GM21529 (cell line): ENCODE measurements around the gene PARL.

Source experiments
- ATAC-seq: cut with Tn5 transposase; IDR thresholded peaks from one replicate; pipeline ENCODE4 v1.9.1; 2021; ENCODE audit not compliant: unreplicated experiment

Gene PARL

DNA sequence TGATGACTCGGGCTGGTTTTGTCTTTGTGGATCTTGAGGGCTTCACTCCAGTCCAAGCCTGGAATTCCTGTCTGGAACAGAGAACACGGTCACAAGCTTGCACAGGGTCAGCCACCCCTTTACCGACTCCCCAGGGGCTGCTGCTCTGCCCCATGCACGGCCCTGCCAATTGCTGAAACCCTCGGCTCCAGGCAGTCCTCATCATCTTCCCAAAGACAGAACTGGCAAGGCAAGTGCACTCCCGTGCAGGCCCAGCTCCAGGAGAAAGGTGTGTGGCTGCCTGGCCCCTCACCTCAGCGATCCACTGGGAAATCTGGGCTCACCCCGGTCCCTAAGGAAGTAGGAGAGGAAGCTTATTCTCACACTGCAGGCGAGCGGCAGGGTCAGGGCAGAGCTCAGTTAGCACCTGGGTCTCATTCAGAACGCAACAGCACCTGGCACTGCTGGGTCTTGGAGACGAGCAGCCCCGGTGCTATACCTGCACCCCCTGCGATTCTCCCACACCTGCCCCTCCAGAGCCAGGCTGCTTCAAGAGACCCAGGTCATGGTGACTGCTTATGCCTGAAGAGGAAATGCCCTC lies 66.5 kb downstream of the PARL start:
- no peak for ATAC-seq

DNA sequence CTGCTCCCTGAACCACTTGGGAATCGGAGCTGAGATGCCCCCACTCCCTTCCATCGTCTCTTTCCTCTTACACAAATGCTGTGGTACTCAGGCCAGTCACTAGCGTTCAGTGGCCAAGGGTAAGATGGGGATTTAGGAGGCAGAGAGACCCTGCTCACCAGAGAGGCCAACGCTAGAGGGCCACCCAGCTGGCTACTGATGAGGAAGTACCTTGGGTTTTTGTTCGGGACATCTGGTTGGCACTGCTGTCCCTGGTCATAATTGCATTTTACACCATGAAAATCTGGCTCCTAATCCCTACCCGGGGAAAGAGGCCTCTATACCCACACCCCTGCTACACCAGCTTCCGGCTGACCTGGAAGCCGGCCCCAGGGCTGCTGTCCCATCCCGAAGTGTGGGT lies 67.0 kb downstream of the PARL start:
- no peak for ATAC-seq

DNA sequence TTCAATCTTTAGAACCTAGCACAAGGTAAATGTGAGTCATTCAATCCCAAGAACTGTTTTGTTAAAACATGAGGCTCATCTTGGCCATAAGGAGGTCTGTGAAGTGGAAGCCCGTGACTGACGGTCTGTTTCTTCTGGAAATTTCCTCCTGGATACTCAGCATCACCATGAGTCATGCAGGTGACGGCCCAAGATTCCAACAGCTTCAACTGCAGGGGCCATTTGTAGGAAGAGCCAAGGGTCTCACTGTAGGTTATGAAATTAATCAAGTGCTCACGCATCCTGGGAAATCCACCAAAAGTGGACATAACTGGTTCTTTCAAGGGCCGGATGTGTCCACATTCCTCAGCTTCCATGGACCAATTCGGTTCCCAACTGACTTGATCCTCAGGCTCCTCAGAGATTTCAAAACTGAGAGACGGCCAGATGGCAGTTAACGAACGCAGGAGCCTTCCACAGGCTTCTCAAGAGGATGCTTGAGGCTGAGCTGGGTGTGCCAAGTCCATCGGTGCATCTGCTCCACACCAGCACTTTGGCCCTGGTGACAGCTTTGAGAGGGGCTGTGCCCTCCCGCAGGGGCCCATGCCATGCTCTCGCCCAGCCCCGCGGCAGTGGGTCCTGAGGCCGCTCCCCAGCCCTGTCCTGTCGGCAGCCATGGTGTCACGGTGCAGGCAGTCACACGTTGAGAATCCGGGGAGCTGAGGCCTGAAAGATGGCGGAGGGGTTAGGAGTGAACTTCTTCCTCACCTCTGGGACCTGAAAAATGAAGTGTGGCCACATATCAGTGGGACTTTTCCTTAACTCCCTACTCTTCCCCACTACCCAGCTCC lies 67.8 kb downstream of the PARL start:
- no peak for ATAC-seq

DNA sequence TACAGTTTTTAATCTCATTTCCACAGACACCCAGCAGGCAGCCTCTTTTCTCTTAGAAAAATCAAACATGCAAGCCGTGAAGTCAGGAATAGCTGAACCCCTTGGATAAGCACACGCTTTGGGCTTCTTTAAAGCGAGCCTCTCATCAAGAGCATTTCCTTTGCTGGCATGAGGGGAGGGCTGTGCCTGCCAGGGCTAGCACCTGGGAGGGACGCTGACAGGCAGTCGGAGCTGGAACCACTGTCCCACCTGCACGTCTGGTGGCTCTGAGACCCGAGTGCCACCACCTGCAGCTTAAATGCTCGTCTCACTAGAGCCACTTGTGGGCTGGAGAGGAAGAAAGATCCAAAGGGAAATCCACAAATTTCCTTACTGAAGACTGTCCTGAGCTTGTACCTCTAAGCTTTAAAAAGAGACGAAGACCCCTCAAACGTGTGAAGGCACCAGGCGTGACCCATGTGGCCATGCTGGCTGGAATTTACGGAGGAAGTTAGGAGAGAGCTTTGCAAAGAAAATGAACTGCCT lies 68.7 kb downstream of the PARL start:
- no peak for ATAC-seq

DNA sequence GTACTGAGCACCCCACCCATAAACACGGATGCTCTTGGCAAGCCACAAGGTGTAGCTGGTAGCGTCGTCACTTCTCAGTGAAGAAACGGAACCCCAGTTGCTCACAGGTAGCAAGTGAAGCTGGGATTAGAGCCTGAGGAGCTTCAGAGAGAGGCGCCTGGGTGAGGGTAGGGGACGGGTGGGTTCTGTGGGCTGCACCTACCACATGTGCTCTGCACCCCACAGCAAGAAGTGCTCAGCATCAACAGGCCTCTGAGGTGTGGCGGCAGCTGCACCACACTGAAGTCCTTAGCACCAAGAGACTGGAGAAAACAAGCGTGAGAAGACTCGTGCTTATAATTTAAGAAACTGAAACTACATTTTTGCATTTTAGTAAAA lies 69.1 kb downstream of the PARL start:
- no peak for ATAC-seq

DNA sequence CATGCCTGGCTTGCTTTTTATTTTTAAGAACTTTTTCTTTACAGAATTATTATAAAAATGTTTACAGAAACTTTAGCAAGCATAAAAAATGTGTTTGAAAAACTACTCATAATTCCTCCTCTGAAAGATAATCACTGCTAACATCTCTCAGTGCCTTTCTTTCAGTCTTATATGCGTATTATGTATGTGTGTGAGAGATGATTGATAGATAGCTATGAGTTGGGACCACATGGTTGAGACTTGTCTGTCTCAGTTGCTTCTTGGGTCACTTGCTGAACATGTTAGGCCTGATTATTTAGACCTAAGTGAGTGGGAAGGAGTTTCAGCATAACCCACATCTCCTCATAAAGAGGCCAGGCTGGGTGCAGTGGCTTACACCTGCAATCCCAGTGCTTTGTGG lies 70.4 kb downstream of the PARL start:
- ATAC-seq = no peak

DNA sequence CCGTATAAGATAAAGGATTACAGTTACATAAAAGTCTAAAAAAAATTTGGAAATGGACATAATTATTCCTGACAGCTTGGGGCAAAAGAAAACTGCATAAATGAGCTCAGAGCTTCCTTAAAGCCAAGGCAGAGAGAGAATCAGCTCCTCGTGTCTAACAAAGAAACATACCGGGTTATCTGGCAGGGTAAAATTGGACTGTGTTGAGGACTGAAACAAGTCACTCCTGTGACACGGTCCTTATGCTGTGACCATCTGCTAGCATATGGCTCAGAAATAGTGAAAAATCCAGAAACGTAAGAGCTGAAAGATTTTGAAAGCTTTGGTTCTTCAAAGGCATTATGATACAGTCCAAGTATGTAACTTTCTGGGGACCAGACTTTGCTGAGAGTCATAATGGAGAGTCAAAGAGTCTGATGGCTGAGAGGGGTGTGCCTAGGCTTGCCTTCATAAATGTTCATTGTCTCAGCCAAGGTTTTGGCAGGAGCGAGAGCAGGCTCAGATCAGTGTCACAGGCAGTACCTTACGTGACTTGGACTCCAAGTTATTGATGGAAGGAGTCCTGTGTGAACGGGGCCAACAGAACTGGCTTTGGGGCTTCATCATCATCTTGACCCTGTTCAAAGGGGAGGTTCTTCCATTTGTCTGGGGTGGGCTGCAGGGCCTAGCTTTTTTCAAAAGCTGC lies 71.8 kb downstream of the PARL start:
- ATAC-seq = no peak

DNA sequence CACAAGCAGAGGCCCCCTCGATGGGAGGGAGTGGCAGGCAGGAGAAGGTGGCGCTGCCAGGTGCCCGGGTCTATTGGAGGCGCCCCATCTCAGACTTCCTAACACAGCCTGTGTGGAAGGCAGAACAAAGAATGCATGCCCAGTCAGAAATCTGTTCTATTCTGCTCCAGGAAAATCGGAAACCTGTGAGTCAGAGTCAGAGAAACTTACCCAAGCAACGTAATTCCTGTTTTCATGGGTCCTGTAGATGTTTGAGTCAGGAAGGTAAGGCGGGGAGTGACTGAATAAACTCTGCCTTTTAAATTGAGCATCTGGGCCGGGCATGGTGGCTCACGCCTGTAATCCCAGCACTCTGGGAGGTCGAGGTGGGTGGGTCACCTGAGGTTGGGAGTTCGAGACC lies 73.0 kb downstream of the PARL start:
- ATAC-seq = no peak

DNA sequence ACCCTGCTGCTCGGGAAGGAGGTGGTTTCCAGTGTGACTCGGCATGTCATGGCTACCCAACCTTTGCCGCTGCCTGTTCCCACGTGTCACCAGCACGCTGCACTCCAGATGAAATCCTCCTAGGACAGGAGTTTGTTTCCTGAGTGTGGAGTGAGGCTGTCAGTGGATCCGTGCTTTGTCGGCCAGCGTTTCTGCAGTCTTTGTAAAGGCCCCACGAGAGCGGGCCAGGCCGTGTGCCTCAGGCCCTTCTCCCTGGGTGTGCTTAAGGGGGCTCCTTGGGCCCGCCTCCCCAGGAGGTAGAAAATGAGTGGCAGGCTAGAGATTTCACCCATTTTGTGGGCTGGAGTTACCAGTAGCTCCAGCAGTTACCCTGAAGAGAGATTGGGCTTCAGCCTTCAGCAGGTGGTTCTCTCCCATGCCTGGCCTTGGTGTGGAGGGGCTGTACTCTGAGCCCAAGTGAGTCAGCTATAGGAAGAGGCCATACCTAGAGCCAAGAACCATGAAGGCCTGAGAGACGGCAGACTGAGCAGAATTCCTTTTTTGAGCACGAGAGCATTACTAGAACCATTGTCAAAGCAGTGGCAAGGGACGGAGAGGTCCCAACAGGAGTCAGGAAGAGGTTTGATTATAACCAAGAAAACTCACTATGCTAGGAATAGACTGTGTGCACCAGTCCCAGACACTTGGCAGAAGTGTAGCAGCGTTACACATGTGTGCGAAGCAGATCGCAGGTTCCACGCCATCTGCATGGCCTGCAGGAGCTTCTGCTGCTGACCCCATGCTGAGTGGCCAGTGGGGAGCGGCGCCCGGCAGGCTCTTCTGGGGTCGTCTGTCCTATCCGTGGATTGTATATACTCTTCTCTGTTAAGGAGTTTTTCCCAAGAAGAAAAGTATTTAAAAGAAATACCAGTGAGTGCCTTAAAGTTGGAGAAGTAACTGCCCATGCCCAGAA lies 73.8 kb downstream of the PARL start:
- ATAC-seq = no peak

DNA sequence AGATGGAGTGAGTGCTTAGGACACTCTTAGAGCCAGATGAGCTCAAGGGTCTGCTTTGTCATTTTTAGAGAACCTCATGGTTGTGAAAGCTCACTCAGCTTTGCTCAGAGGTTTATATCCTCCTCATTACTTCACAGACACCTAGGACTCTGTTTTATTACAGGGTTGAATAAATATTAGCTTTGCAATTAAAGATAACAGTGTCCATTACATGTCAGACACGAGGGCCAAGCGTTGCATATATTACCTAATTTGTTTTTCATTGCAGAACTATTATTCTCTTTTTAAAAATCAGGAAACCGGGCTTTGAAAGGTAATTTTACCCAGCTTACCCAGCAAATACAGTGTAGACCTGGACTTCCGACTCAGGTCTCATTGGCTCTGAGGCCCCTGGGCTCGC lies 75.4 kb downstream of the PARL start:
- ATAC-seq = no peak

DNA sequence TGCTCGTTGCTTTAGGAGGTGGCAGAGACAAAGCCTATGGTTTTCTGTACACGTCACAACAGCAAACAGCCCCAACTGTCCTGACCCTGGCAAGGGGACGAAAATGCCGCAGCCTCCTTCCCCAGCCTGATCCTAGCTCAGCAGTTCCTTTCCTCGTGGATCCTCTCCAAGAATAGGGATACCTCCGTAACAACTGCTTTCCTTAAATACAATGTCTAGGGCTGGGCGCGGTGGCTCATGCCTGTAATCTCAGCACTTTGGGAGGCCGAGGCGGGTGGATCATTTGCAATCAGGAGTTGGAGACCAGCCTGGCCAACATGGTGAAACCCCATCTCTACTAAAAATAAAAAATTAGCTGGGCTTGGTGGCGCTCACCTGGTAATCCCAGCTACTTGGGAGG lies 76.3 kb downstream of the PARL start:
- ATAC-seq = no peak

DNA sequence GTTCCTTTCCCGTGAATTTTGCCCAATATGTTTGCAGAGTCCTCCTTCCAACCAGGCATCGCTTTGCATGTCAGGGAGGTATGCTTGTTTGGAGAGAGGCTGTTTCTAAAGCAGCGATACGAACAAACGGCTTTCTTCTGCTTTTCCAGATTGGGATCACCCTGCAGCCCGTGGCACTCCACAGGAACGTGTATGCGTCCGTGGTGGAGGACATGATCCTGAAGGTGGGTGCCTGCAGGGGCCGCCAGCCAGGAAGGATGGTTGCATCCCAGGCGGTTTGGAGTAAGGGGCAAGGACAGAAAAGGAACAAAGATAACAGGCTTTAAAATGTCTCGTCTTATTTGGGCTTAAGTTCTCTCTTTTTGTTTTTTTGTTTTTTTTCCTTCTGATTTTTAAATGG lies 76.8 kb downstream of the PARL start:
- no peak for ATAC-seq

DNA sequence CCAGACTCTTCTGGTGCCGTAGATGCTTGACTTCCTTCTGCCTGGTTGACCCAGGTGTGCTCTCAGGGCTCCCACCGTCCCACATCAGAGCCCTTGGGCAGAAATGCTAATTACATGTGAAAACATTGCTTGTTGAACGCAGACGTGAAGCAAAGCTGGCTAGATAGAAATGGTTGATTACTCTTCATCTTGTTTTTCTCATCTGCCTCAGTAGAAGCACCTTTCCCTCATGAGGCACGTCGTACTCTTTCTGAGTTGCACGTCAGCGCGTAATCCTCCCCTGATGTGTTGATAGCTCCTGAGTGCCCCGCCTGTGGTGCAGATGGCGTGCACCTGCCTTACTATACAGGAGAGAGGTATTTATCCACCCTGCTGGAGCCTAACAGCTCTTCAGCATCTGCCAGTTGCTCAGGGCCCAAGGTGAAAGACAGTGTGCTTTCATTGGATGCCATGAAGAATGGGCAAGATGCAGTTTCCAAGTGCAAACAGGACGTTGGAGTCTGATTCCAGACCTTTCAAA lies 77.4 kb downstream of the PARL start:
- no peak for ATAC-seq

DNA sequence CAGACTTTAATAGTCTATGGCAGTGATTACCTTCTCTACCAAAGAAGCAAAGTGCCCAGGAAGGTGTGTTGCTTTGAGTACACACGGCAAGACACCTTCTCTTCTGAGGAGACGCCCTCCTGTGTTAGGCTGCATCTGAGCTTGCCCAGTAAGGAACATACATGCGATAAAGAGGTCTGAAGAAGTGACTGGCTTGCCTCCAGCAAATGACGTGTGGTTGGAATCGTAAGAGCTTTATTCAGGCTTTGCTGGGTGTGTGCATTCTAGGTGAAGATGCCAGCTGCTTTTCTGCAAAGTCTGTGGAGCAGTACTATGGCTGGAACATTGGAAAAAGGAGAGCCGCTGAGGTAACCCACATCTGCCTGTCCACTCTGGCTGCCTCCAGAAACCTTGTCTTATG lies 81.7 kb downstream of the PARL start:
- no peak for ATAC-seq

DNA sequence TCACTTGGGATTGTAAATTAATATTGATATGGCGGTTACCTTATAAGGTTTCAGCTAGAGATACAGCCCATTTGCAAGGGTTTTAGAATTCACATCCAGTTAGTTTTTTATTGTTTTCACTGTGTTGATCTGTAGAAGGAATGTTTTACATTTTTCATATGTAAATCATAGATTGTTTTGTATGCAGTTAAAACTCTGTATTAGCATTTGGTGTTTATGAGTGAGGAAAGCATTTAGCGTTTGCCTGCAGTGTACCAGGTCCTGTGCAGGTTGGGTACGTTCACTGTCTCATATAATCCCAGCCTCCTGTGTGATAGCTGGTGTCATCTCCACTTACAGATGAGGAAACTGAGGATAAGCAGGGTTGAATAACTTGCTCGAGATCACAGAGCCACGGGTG lies 83.1 kb downstream of the PARL start:
- no peak for ATAC-seq

DNA sequence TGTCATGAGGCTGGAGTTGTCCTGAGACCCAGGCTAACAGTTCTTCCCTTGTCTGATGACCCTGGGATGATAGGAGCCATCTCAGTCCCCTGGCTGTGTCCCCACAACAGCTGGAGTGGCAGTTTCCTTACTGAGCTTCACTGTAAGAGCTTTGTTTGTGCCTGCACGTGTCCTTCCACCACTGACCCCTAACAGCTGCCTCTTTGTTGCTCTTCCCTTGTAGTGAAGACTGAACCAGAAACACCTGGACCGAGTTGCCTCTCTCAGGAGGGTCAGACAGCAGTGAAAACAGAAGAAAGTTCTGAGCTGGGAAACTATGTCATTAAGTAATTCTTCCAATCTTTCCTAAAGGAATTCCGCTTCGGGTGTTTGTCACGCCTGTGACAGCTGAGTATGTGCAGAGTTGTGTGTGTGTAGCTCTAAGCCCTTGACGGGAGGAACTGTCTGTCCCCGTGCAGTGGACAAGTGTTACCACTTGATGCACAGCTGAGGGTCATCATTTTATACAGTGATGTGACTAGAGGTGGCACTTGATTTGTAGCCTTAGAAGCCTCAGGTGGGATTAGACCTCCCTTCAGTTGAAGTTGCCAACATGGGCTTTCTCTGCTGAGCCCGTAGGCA lies 84.3 kb downstream of the PARL start:
- no peak for ATAC-seq

DNA sequence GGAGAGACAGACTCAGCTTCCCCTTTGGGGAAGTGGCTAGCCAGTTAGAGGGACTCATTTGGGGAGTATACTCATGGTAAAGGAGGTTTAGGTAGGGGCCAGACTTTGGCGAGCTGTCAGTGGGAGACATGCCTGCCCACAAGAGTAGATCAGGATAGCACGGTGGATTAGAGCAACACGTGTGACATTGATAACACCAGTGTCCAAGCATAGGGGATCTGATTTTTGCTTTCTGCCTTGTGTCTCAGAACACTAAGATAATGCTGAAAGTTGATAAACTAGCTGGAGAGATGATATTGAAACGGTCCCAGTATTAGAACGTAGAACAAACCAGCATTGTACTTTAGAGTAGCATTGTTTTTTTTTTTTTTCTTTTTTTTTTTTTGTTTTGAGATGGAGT lies 85.2 kb downstream of the PARL start:
- ATAC-seq = no peak

DNA sequence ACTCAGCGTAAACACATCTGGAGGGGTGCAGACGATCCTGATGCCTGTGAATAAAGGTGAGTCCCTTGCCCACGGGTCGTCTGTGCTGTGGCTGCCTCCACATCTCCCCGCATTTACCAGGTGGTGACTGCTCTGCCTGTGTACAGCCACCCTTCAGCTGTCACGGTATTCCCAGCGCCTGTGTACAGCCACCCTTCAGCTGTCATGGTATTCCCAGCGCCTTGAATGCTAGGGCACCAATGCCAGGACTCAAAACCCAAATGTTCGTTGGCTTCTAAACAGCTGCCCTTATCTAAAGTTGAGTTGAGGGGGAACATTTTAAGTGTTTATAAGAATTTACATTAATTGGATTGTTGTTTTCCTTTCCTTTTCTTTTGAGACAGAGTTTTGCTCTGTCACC lies 86.7 kb downstream of the PARL start:
- no peak for ATAC-seq

DNA sequence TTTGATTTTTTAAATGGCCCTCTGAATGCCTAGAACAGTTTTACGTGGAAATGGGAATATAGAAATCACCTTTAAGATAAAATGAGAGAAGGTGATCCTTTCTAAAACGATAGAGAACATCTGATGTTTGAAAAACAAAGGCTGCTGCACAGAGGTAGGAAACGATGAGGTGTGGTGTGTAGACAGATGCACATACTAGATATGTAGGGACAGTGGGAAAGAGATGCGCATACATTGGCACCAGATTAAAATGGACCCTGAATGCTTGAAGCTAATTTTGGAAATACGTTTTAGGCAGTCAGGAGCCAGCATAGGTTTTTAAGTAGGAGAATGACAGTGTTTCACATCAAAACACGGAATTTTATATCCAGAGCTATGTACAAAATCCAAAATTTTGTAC lies 88.3 kb downstream of the PARL start:
- ATAC-seq = no peak

DNA sequence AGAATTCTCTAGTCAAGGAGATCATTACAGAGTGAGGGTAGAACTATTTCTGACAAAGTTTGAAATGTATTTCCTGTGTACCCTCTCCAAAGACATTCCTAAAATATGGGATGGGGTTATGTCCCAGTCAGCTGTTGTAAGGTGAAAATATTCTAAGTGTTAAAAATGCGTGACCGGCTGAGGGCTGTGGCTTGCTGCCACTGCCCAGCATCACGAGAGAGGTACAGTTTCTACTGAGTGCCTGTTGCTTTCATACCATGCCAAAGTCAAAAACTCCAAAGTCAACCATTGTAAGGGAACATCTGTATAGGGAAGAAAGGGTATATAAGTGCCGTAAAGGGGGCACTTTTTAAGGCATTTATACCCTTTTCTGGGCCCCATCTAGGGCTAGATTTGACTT lies 90.2 kb downstream of the PARL start:
- no peak for ATAC-seq
